Activated gamma-delta T cell treated with anti-CD3 and anti-CD28 coated beads, Interleukin-2, amount 50 U/mL, for 16 hours (primary cell): ENCODE data around the gene SALL1.

Source experiments
- DNase-seq: peaks from one replicate; pipeline ENCODE4 v3.0.0-alpha.2; 2020; ENCODE audit warnings: low read depth

SALL1 gene

GRCh38 chr16:51141106-51141505 is 10.0 kb downstream of the SALL1 start:
- no peak for DNase-seq

GRCh38 chr16:51140112-51140511 is 11.0 kb downstream of the SALL1 start:
- DNase-seq, result no peak

GRCh38 chr16:51139568-51139967 is 11.5 kb downstream of the SALL1 start:
- no peak for DNase-seq

GRCh38 chr16:51138178-51138577 is 12.9 kb downstream of the SALL1 start:
- no peak for DNase-seq

DNA sequence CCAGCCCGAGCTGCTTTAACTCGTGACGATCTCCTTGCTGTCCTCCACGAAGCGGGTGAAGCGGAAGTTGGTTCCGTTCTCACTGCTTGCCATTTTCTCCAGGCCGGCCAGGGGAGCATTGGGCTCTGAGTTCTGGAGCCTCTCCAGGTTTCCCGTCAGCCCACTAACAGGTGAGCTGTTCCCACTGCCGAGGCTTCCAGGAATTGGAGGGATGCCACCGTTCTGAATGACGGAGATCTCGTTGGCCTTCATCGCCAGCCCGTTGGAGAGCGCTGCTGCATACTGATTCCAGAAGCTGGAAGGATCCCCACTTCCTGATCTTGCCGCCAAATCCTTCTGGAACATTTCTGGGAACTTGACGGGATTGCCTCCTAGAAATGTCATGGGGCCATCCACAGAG is 14.0 kb downstream of the SALL1 start:
- no peak for DNase-seq

GRCh38 chr16:51134876-51135275 is 16.2 kb downstream of the SALL1 start:
- DNase-seq, result no peak

DNA sequence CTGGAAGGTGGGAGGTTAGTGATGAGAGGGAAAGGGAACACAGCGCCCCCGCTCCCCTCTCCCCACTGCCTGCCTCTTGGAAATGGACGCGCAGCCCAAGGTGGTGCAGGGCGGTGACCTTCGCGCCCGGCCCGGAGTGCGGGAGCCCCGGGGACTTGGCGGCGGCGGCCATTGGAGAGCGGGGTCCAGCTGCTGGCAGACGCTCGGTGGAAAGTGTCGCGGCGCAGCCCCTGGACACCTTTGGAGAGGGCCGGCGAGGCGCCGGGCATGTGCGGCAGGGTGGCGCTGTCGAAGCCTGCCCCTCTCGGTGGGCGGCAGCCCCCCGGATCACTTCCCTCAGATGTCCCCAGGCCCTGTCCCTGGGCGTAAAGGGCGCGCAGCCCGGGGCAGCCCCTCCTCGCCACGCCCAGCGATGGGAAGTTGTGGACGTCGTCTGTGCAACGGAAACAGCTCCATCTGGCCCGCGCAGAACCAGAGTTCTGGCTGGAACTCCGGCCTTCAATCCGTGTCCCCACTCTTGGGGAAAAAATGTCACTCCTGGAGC is 16.7 kb downstream of the SALL1 start:
- DNase-seq, result no peak

GRCh38 chr16:51133688-51134087 is 17.4 kb downstream of the SALL1 start:
- no peak for DNase-seq

- no peak for DNase-seq
These were observed 17.9 kb downstream of the SALL1 start for GRCh38 chr16:51133183-51133582.

GRCh38 chr16:51132490-51133115 is 18.5 kb downstream of the SALL1 start:
- DNase-seq, result no peak

- no peak for DNase-seq
These were observed 19.5 kb downstream of the SALL1 start for GRCh38 chr16:51131619-51132018.

DNA sequence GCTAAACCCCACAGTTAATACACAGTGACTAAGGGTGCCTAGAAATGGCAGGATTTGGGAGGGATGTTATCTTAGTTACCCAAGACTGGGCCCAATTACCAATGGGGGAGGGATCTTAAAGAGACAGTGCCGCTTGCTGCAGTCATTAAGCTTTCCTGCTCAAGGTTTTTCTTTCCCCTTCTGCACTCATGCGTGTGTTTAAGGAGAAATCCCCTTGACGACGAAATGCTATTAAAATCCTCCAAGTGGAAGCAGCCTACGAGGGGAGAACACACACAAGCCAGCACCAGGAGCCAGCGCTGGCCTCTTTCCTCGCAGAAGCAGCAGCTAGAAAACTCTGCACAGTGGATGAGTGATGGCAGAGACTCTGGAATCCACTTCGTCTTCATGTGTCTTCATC is 22.0 kb downstream of the SALL1 start:
- no peak for DNase-seq

DNA sequence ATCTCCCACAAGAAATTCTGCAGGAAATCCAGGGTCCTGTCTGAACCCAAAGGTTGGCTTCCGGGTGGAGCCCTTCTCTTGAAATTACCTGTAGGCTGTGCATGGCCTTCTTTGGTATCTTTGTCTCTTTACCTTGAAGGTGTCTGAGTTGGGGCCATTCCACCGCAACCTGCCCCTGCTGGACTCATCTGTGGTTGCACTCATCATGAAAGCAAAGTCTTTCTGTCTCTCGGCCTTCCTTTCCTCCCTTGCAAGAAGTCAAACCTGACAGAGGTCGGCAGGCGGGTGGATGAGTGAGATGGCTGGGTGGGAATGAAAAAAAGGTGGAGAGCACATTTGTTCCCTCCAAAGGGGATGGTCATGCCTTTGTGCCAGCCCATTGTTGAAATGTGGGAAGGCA is 25.1 kb downstream of the SALL1 start:
- no peak for DNase-seq

DNA sequence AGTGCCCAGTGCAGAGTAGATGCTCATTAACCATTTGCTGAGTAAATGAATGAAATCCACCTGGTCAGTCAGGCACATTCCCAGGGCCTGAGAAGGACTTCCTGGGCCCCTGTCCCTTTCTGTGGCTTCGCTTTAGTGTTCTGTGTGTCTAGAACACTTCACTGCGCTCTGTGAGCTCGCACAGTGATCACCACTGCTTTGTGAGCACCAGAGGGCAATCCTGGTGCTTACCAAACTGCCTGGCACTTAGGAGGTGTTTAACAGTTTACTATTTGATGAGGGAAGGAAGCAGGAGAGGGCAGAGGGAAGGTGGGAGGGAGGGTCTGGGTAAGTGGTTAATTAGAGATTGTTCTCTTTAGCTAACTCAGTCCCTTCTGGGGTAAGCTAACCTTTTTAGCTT is 26.2 kb downstream of the SALL1 start:
- no peak for DNase-seq

DNA sequence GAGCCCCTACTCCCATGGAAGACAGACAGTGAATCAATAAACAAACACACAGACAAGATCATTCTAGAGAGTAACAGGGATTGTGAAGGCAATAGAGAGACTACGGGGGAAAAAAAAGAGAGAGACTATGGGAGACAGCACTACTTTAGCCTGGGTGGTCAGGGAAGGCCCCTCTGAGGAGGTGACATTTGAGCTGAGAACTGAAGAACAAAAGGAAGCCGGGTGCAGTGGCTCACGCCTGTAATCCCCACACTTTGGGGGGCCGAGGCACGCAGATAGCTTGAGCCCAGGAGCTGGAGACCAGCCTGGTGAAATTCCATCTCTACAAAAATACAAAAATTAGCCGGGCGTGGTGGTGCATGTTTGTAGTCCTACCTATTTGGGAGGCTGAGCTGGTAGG is 29.2 kb downstream of the SALL1 start:
- DNase-seq, result no peak

DNA sequence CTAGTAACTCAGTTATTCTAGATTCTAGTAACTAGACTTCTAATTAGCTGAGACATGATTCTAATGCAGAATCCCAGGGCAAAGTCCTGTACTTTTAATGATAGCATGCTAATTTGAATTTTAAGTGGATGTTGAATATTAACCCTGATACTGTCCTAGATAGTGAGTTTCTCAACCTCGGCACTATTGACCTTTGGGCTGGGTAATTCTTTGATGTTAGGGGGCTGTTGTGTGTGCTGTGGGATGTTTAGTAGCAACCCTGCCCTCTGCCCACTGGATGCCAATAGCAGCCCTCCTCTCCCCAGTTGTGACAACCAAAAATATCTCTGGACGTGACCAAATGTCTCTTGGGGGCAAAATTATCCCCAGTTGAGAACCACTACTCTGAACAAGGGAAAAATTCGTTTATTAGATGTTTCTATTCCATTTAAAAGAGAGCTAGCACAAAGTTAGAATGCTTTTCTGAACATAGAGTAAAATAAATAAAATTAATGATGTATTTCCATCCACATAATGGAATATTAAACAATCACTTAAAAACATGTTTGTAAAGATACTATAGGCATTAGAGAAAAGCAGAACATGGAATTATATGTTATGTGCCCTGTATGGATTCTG is 30.2 kb downstream of the SALL1 start:
- no peak for DNase-seq

GRCh38 chr16:51119973-51120729 is 30.9 kb downstream of the SALL1 start:
- no peak for DNase-seq

GRCh38 chr16:51119556-51119955 is 31.5 kb downstream of the SALL1 start:
- DNase-seq, result no peak

GRCh38 chr16:51116353-51116752 is 34.7 kb downstream of the SALL1 start:
- no peak for DNase-seq

DNA sequence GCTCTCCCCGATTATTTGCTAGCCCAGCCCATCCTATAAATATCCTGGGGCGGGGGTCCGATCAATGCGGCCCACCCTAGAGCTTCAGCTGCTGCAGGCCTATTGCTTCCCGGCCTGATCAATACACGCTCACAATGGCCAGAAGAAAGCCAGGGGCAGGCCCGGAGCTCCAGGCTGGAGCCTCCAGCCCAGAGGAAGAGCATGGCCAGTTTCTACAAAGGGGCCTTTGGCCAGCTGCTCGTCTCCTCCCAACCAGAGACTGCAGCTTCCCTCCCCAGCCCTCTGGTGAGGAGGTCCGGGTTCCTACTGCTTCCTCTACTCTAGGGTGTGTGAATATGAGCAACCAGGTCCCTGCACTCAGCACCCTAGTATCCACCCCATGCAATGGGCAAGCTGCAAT is 36.7 kb downstream of the SALL1 start:
- DNase-seq, result no peak

DNA sequence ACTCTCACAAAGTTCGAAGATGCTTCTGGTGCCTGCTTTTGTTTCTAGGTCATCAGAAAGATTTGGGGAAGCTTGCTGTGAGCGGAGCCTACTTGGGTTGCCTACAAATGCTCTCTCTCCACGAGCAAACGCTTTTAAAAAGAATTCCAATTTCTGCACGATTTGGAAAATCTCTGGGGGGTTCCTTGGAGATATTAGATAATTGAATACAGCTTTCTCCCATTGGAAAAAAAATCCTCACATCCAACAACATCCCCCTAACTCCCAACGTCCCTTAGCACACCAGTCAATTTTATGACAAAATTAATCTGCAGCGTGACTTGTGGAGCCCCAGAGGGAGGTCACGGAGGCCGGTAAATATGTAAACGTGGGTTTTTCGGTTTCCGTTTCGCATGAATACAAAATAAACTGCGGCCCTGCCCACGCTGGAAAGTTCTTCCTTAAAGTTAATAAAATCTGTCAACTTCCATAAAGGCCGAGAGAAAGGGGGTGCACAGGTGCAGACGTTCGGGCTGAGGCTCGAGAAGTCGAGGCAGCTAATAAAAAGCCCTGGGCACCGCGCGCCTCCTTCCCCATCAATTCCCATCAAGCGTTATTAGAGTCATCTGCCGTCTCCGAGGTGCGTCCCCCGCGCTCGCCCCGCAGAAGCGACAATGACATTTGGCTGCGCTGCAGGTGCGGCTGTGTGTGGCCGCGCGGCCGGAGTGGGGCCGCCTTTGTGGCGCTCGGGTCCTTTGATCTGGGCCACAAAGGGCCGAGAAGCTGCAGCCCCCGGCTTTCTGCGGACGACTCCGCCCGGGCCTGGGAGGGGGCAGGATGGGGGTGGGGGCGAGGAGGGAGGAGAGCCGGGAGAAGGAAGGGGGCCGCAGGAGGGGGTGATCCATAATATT is 37.6 kb downstream of the SALL1 start:
- DNase-seq, result no peak

- no peak for DNase-seq
These were observed 38.7 kb downstream of the SALL1 start for GRCh38 chr16:51112323-51112722.
